Measurements from ENCODE around the gene CRADD. TPM values are rescaled to one million over a fixed set of nuclear protein-coding genes. Genes with fewer than 3 reads are reported as not detected.
A peak's percentile ranks its signal among the peaks of the same experiment; 100 is the strongest.

CRADD gene
- total RNA-seq, 1 donor from 2014 or later: 17.1 TPM

- H3K27ac ChIP-seq: peak overlapping the region; percentile 48
- no peak for DNase-seq
- no peaks in the 10 kb centered on the region for H3K36me3 ChIP-seq
- intact Hi-C loops (cut with DNase I): no loop called here
- no peaks in the 10 kb centered on the region for H3K9me3 ChIP-seq
- ATAC-seq: peak; percentile 32
- no peak for TF ChIP-seq CTCF (IDR thresholded peaks at IDR 0.05)
- no peaks in the 10 kb centered on the region for H3K27me3 ChIP-seq
- no peaks in the 10 kb centered on the region for H3K4me1 ChIP-seq
- H3K4me3 ChIP-seq: no peak overlapping the region
Observed at GRCh38 chr12:93847517-93848474, 170.6 kb downstream of the CRADD start.

- DNase-seq: no peak
Observed at GRCh38 chr12:93848523-93849101, 171.4 kb downstream of the CRADD start.

GRCh38 chr12:93849946-93850345 lies 172.8 kb downstream of the CRADD start:
- Histone ChIP-seq H3K27me3 (no peaks in the 10 kb centered on the region), H3K27ac (no peak overlapping the region), H3K9me3 (no peaks in the 10 kb centered on the region), H3K4me3 (no peak overlapping the region), H3K36me3 (no peaks in the 10 kb centered on the region), H3K4me1 (no peaks in the 10 kb centered on the region)
- no peak for DNase-seq
- ATAC-seq: no peak
- intact Hi-C loops (cut with DNase I): no loop called here
- TF ChIP-seq CTCF (IDR thresholded peaks at IDR 0.05): no peak

More at GRCh38 chr12:93848523-93849101, 171.4 kb downstream of the CRADD start:
- TF ChIP-seq CTCF (IDR thresholded peaks at IDR 0.05): no peak
- peak; percentile 88 for ATAC-seq
- no peaks in the 10 kb centered on the region for H3K4me1 ChIP-seq
- intact Hi-C loops (cut with DNase I): no loop called here
- peak overlapping the region; percentile 48 for H3K27ac ChIP-seq
- no peak overlapping the region for H3K4me3 ChIP-seq
- H3K9me3 ChIP-seq: no peaks in the 10 kb centered on the region
- H3K27me3 ChIP-seq: no peaks in the 10 kb centered on the region
- H3K36me3 ChIP-seq: no peaks in the 10 kb centered on the region

- no peak overlapping the region for H3K27ac ChIP-seq
- no peak for TF ChIP-seq CTCF (IDR thresholded peaks at IDR 0.05)
- no peaks in the 10 kb centered on the region for H3K9me3 ChIP-seq
- no peak for DNase-seq
- intact Hi-C loops (cut with DNase I): no loop called here
- H3K4me3 ChIP-seq: no peak overlapping the region
- H3K36me3 ChIP-seq: no peaks in the 10 kb centered on the region
- H3K27me3 ChIP-seq: no peaks in the 10 kb centered on the region
- H3K4me1 ChIP-seq: no peaks in the 10 kb centered on the region
- ATAC-seq: no peak
Observed at GRCh38 chr12:93850481-93851256, 173.5 kb downstream of the CRADD start.

- no peak for TF ChIP-seq CTCF (IDR thresholded peaks at IDR 0.05)
- no peaks in the 10 kb centered on the region for H3K36me3 ChIP-seq
- no peaks in the 10 kb centered on the region for H3K4me1 ChIP-seq
- H3K27me3 ChIP-seq: no peaks in the 10 kb centered on the region
- H3K4me3 ChIP-seq: no peak overlapping the region
- ATAC-seq: no peak
- H3K27ac ChIP-seq: no peak overlapping the region
- intact Hi-C loops (cut with DNase I): no loop called here
- no peaks in the 10 kb centered on the region for H3K9me3 ChIP-seq
- DNase-seq: no peak
Observed at GRCh38 chr12:93851257-93851671, 174.1 kb downstream of the CRADD start.

All from upper lobe of right lung (tissue), 1 donor.